ENCODE results near the gene SPRED3.
"Not testable (repeated sequence)": the region's sequence is repeated elsewhere in the genome, so short reads cannot be mapped to it uniquely, and the experiment has no call there.

Gene SPRED3

GRCh38 chr19:38388349-38389100 lies at the start of gene SPRED3:
Gene SPRED3 (plus strand): TSS chr19:38388697. CDS start chr19:38390303, 1,606 bp downstream.
- DNase-seq, result no peak

GRCh38 chr19:38339011-38339410 lies 49.5 kb upstream of the SPRED3 start:
- not testable (repeated sequence) for DNase-seq

GRCh38 chr19:38340927-38341326 lies 47.6 kb upstream of the SPRED3 start:
- no peak for DNase-seq

GRCh38 chr19:38346837-38347236 lies 41.7 kb upstream of the SPRED3 start:
- DNase-seq, result no peak

- DNase-seq, result no peak
Measured at GRCh38 chr19:38350883-38351282, 37.6 kb upstream of the SPRED3 start.

- no peak for DNase-seq
Measured at GRCh38 chr19:38351865-38352395, 36.6 kb upstream of the SPRED3 start.

GRCh38 chr19:38352611-38353010 lies 35.9 kb upstream of the SPRED3 start:
- no peak for DNase-seq

GRCh38 chr19:38355728-38356725 lies 32.5 kb upstream of the SPRED3 start:
- no peak for DNase-seq

- DNase-seq, result no peak
Measured at GRCh38 chr19:38358071-38358470, 30.4 kb upstream of the SPRED3 start.

GRCh38 chr19:38359242-38360021 lies 29.1 kb upstream of the SPRED3 start:
- DNase-seq, result no peak

GRCh38 chr19:38360351-38360750 lies 28.1 kb upstream of the SPRED3 start:
- DNase-seq, result no peak

GRCh38 chr19:38360839-38361631 lies 27.5 kb upstream of the SPRED3 start:
- no peak for DNase-seq

- peak; percentile 73 for DNase-seq
Measured at GRCh38 chr19:38361633-38362075, 26.8 kb upstream of the SPRED3 start.

- DNase-seq, result peak; percentile 87
Measured at GRCh38 chr19:38362076-38362945, 26.2 kb upstream of the SPRED3 start.

- DNase-seq, result not testable (repeated sequence)
Measured at GRCh38 chr19:38362946-38363688, 25.4 kb upstream of the SPRED3 start.

GRCh38 chr19:38367041-38367440 lies 21.5 kb upstream of the SPRED3 start:
- DNase-seq, result no peak

- DNase-seq, result no peak
Measured at GRCh38 chr19:38369584-38369983, 18.9 kb upstream of the SPRED3 start.

GRCh38 chr19:38370299-38370698 lies 18.2 kb upstream of the SPRED3 start:
- no peak for DNase-seq

- no peak for DNase-seq
Measured at GRCh38 chr19:38371081-38371480, 17.4 kb upstream of the SPRED3 start.

- no peak for DNase-seq
Measured at GRCh38 chr19:38373907-38374331, 14.6 kb upstream of the SPRED3 start.
